DOHH2 (cell line): ENCODE data around the gene MMD.

Source experiments
- EZH2phosphoT487 ChIP-seq: fragments of 200-600 bp; sonication (generic); IDR thresholded peaks from 2 replicates; pipeline ENCODE4 v1.6.1; 2017; ENCODE audit warnings: borderline replicate concordance, mild to moderate bottlenecking, antibody characterized with exemption, low read length, moderate library complexity, mixed read lengths
- TF ChIP-seq, protein P1 (sequence below): fragments of 200-600 bp; sonication (generic); IDR thresholded peaks from one replicate; pipeline ENCODE4 v1.5.1; 2014; ENCODE audit warnings: antibody characterized with exemption, mild to moderate bottlenecking, low read depth, low read length; ENCODE audit not compliant: poor library complexity, severe bottlenecking

DNA sequence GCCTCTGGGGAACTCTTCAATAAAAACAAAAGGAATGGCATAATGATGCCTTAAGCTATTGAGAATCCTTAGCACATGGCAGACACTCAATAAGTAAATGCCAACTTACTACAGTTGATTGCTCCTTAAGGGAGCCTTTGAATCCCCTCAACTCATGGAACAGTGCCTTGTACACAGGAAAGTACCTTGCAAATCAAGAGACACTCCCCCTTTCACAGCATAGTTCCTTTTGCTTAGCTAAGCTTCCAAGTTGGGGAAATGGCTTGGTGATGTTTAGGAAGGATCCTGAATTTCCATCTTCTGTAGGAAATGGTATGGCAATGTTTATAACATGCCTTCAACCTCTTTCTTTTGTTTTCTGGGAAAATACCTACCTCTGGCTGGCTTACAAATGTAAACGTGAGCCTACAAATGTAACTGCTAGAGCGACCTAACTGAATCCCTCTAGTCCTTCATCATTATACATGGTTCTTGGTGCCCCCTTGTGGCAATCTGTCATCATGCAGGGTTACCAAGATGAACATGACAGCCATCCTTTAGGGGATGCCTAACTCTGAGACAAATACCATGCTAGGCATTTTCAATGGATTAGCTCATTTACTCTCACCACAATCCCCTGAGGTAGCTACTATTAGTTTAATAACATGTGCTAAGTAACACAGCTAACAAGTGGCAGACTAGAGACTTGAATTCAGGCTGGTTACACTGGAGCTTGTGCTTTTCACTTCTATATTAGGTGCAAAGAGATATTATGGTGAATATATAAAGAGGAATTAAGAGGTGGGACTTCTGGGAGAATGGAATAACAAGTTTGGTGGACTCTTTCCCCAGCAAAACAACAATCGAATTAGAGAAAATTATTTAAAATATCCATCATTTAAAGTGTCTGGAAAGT is 65.0 kb downstream of the MMD start:
- TF ChIP-seq, protein P1, sequence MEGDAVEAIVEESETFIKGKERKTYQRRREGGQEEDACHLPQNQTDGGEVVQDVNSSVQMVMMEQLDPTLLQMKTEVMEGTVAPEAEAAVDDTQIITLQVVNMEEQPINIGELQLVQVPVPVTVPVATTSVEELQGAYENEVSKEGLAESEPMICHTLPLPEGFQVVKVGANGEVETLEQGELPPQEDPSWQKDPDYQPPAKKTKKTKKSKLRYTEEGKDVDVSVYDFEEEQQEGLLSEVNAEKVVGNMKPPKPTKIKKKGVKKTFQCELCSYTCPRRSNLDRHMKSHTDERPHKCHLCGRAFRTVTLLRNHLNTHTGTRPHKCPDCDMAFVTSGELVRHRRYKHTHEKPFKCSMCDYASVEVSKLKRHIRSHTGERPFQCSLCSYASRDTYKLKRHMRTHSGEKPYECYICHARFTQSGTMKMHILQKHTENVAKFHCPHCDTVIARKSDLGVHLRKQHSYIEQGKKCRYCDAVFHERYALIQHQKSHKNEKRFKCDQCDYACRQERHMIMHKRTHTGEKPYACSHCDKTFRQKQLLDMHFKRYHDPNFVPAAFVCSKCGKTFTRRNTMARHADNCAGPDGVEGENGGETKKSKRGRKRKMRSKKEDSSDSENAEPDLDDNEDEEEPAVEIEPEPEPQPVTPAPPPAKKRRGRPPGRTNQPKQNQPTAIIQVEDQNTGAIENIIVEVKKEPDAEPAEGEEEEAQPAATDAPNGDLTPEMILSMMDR = peak; percentile 91
- no peak for TF ChIP-seq EZH2phosphoT487
